SK-N-SH (cell line): ENCODE measurements around the gene CTAG1B. TPM values are rescaled to one million over a fixed set of nuclear protein-coding genes. Genes with fewer than 3 reads are reported as not detected.
"Not testable (repeated sequence)": the region's sequence is repeated elsewhere in the genome, so short reads cannot be mapped to it uniquely, and the experiment has no call there.

Experiments
- CTCF ChIA-PET: fragments of 300-600, 350-600 bp; formaldehyde crosslinking; extraction: SDS; loops from one replicate; lab custom pipeline; 2021; lab: Yijun Ruan, JAX
- POLR2A ChIA-PET: fragments of 350-600 bp; sonication (Branson Sonifier 250); formaldehyde crosslinking; extraction: SDS; loops from one replicate; lab custom pipeline; 2020; ENCODE audit warnings: antibody characterized with exemption, inconsistent platforms; lab: Yijun Ruan, JAX
- DNase-seq: peaks from one replicate; pipeline ENCODE4 v3.0.0; 2012
- H2AFZ ChIP-seq: fragments of 200-600 bp; sonication (generic); 2 replicates; pipeline ENCODE4 v1.8.1; 2016; ENCODE audit warnings: antibody characterized with exemption, mild to moderate bottlenecking, low read depth
- H3F3A ChIP-seq: fragments of 200-600 bp; sonication (generic); replicated peaks from 2 replicates; pipeline ENCODE3; 2016; ENCODE audit warnings: antibody characterized with exemption, mild to moderate bottlenecking; ENCODE audit not compliant: insufficient read depth
- H3K27ac ChIP-seq, 2 experiments: fragments of 200-500 bp in 1 of 2; fragments of 200-600 bp in 1 of 2; sonication (Bioruptor generic) in 1 of 2; sonication (generic), shearing (Covaris generic) in 1 of 2; 2 replicates each; pipeline versions ENCODE4 v1.5.1 to v1.6.1; 2014 to 2016; ENCODE audit warnings: low read depth in 2 of 2, inconsistent platforms in 1 of 2, low read length in 1 of 2, mild to moderate bottlenecking in 1 of 2, mixed read lengths in 1 of 2
- H3K27me3 ChIP-seq: fragments of 200-600 bp; sonication (generic), shearing (Covaris generic); 2 replicates; pipeline ENCODE4 v1.6.1; 2016; ENCODE audit warnings: mixed run types; ENCODE audit not compliant: insufficient read depth
- H3K36me3 ChIP-seq, 2 experiments: fragments of 200-500 bp in 1 of 2; fragments of 200-600 bp in 1 of 2; sonication (Bioruptor generic) in 1 of 2; sonication (generic) in 1 of 2; replicated peaks in 1 of 2; 2 replicates each; pipeline versions ENCODE3 to v1.5.1; 2014 to 2016; ENCODE audit warnings: low read length in 1 of 2, mild to moderate bottlenecking in 1 of 2; ENCODE audit not compliant: insufficient read depth in 2 of 2, control insufficient read depth in 1 of 2
- H3K4me1 ChIP-seq, 2 experiments: fragments of 200-500 bp in 1 of 2; fragments of 200-600 bp in 1 of 2; sonication (Bioruptor generic) in 1 of 2; sonication (generic), shearing (Covaris generic) in 1 of 2; 2 replicates each; pipeline versions ENCODE4 v1.5.1 to v1.6.1; 2014 to 2016; ENCODE audit warnings: low read depth in 1 of 2, low read length in 1 of 2, mixed run types in 1 of 2; ENCODE audit not compliant: insufficient read depth in 2 of 2, control insufficient read depth in 1 of 2
- H3K4me2 ChIP-seq: fragments of 200-600 bp; sonication (generic), shearing (Covaris generic); 2 replicates; pipeline ENCODE4 v1.6.1; 2017; ENCODE audit warnings: mixed run types
- H3K4me3 ChIP-seq, 2 experiments: fragments of 200-500 bp in 1 of 2; fragments of 200-600 bp in 1 of 2; sonication (Bioruptor generic) in 1 of 2; sonication (generic), shearing (Covaris generic) in 1 of 2; 2 replicates each; pipeline versions ENCODE4 v1.5.1 to v1.8.1; 2014 to 2016; ENCODE audit warnings: low read depth in 2 of 2, inconsistent platforms in 1 of 2, low read length in 1 of 2, mild to moderate bottlenecking in 1 of 2, mixed read lengths in 1 of 2, moderate library complexity in 1 of 2
- H3K79me2 ChIP-seq: fragments of 200-600 bp; sonication (generic); 2 replicates; pipeline ENCODE4 v1.8.1; 2017; ENCODE audit warnings: mild to moderate bottlenecking; ENCODE audit not compliant: insufficient read depth
- H3K9ac ChIP-seq: fragments of 200-600 bp; sonication (generic); 2 replicates; pipeline ENCODE4 v1.6.1; 2017; ENCODE audit warnings: mixed run types
- H3K9me2 ChIP-seq: fragments of 200-600 bp; sonication (generic); 2 replicates; pipeline ENCODE4 v1.6.1; 2017; ENCODE audit warnings: mixed run types
- H3K9me3 ChIP-seq: fragments of 200-600 bp; sonication (generic); 2 replicates; pipeline ENCODE4 v1.6.1; 2017; ENCODE audit warnings: mixed run types, mild to moderate bottlenecking, moderate library complexity
- H4K20me1 ChIP-seq: fragments of 200-600 bp; sonication (generic); 2 replicates; pipeline ENCODE4 v1.6.1; 2017; ENCODE audit warnings: mild to moderate bottlenecking, mixed run types; ENCODE audit not compliant: insufficient read depth
- WGBS: methylation state at CpG from one replicate; pipeline ENCODE4 v1.1.6; 2017; ENCODE audit warnings: low lambda C conversion rate; 5-methylcytosine and 5-hydroxymethylcytosine counted together
- polyA plus RNA-seq, 3 experiments: library from polyadenylated mRNA; depleted of rRNA; stranded (reverse); fragments of >200 nt; gene quantifications; 2 replicates each; pipeline ENCODE4 v1.2.3, GENCODE V29; 2012

CTAG1B gene
- polyA plus RNA-seq, 1 of the 3 experiments (the other 2 are of a cell fraction) = not detected

DNA sequence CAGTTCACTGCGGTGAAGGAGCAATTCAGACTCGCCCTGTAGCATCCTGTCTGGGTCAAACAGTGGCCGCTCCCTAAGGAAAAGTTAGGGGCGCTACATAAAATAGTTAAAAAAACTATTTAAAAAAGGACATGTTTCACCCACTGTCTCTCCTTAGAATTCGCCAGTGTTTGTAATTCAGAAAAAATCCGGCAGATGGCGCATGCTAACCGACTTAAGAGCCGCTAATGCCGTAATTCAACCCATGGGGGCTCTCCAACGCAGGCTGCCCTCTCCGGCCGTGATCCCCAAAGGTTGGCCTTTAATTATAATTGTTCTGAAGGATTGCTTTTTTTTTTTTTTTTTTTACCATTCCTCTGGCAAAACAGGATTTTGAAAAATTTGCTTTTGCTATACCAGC is 28.7 kb downstream of the CTAG1B start:
- 5% methylated on average over 4 of the region's 13 CpGs for WGBS
- H3K9me2 ChIP-seq, H3K9me3 ChIP-seq, H3K4me2 ChIP-seq, H3F3A ChIP-seq, CTCF ChIA-PET, H3K79me2 ChIP-seq, H3K4me1 ChIP-seq, H4K20me1 ChIP-seq, DNase-seq, H3K4me3 ChIP-seq, H3K27ac ChIP-seq, H2AFZ ChIP-seq, H3K9ac ChIP-seq, H3K36me3 ChIP-seq, POLR2A ChIA-PET: not testable (repeated sequence)
- peaks cover 19% of the 10 kb centered on the region; the same call in 1 of the 2 replicates for H3K27me3 ChIP-seq

DNA sequence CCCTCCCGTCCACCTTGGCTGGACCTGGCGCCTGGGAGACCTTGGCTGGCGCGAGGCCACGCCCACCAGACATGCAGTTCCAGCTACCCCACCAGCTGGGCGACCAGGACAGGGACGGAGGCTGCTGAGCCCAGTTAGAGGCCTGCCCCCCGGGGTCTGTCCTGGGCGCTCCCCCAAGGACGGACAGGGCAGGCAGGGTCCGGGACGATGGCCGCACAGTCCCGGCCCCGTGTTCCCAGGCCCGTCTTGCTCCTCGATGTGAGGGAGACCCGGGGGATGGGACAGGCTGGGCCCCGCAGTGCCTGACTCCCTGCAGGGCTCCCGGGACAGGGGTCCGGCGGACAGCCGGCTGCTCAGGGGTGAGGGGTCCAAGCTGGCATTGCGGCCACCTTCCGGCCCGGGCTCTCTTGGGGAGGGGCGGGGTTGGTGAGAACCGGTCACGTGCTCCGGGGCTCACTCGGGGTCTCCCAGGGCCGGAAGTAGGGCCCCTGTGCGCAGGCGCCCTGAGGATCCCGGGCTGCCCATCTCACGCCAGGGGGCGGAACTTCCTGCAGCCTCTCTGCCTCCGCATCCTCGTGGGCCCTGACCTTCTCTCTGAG is 34.4 kb downstream of the CTAG1B start, which contains the start of gene CTAG1A:
TSS of gene CTAG1A (plus strand) at position 549 of the 599 bp plus-strand sequence. CDS start 74 bp downstream, outside the sequence.
- H3K27me3 ChIP-seq, H3K4me3 ChIP-seq, H3K9me2 ChIP-seq, H3F3A ChIP-seq, H4K20me1 ChIP-seq, H3K27ac ChIP-seq, H3K79me2 ChIP-seq, H3K36me3 ChIP-seq, H3K9ac ChIP-seq, POLR2A ChIA-PET, H2AFZ ChIP-seq, DNase-seq, H3K9me3 ChIP-seq, CTCF ChIA-PET, H3K4me2 ChIP-seq, H3K4me1 ChIP-seq: not testable (repeated sequence)
- no CpG with 5 or more reads among the region's 39 CpGs for WGBS

DNA sequence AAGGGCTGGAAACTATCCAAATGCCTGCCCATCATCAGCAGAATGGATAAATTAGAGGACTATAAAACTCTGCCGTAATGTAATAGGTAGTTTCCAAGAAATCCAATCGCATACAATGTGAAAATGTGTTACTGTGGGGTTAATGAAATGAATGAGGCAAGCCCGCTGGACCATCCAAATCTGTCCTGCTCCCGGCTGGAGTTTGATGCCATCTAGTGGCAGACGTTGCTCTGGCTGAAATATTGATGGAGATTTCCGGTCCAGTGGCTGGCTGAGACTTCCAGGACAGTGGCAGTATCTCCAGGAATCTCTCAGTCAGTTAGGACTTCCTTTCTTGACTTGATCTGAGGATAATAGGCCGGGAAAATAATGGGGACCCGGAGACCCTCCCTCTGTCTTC is 36.1 kb downstream of the CTAG1B start:
- H3K4me3 ChIP-seq, H3K27ac ChIP-seq, DNase-seq, H4K20me1 ChIP-seq, POLR2A ChIA-PET, H3K36me3 ChIP-seq, H3K27me3 ChIP-seq, H3K4me2 ChIP-seq, CTCF ChIA-PET, H3F3A ChIP-seq, H3K4me1 ChIP-seq, H2AFZ ChIP-seq, H3K9me3 ChIP-seq, H3K9me2 ChIP-seq, H3K9ac ChIP-seq, H3K79me2 ChIP-seq: not testable (repeated sequence)
- no CpG with 5 or more reads among the region's 8 CpGs for WGBS

DNA sequence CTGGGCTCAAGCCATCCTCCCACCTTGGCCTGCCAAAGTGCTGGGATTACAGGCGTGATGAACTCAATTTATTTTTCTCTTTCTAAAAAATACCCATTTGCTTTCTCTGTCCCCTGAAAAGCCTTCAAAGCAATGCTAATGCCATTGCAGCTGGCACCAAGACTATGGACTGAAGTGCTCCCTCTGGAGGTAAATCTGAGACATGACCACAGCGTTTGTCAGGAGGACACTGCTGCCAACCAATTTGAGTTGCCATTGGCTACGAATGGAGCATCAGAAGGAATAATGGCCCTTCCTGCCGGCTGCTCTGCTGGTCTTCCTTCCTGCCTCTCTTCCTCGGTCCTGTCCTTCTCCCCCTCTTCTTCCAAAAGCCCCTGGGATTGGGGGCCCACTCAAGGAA is 44.0 kb downstream of the CTAG1B start:
- H4K20me1 ChIP-seq, H3K27ac ChIP-seq, H3K4me1 ChIP-seq, H3F3A ChIP-seq, H3K4me2 ChIP-seq, H3K9ac ChIP-seq, H3K36me3 ChIP-seq, POLR2A ChIA-PET, CTCF ChIA-PET, DNase-seq, H3K27me3 ChIP-seq, H2AFZ ChIP-seq, H3K79me2 ChIP-seq, H3K9me3 ChIP-seq, H3K4me3 ChIP-seq, H3K9me2 ChIP-seq: not testable (repeated sequence)
- WGBS = no CpG with 5 or more reads among the region's 5 CpGs

DNA sequence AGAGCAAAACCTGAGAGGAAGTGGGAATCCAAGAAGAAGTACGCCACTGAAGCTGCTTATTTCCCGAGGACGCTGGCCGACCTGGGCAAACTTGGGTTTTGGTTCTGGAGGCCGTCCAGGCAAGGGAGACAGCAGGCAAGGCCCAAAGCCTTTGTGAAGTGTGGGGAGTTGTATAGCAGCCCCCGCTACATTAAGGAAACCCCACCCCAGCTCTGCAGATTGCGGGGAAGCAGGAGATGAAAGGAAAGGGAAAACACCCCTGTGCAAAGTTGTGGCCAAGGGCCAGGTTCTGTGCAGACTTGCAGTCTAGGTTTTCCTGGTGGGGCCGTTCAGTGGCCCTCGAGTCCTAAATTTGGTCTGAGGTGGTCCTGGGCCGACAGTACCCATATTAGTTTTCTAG is 46.0 kb downstream of the CTAG1B start:
- H2AFZ ChIP-seq, CTCF ChIA-PET, H3K9me3 ChIP-seq, H3K4me2 ChIP-seq, H3K4me3 ChIP-seq, H3K79me2 ChIP-seq, H3K4me1 ChIP-seq, DNase-seq, H3K27ac ChIP-seq, H4K20me1 ChIP-seq, H3K36me3 ChIP-seq, H3K27me3 ChIP-seq, H3K9ac ChIP-seq, H3F3A ChIP-seq, POLR2A ChIA-PET, H3K9me2 ChIP-seq: not testable (repeated sequence)
- no CpG with 5 or more reads among the region's 10 CpGs for WGBS

DNA sequence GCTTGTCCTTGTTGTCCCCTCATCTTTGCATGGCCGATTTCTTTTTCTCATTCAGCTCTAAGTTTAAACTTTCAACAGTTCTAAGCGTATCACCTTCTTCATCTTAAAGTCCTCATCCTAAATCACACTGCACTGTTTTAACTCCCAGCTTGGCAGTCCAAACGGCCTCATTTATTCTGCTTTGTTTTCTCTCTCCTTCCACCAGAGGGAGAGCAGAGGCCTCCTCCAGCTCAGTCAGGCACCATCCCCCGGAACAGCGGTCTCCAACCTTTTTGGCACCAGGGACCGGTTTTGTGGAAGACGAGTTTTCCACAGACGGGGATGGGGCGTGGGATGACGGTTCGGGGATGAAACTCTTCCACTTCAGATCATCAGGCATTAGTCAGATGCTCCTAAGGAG is 48.7 kb downstream of the CTAG1B start:
- H4K20me1 ChIP-seq, H3K9me3 ChIP-seq, H3K4me2 ChIP-seq, H3F3A ChIP-seq, DNase-seq, H3K27ac ChIP-seq, CTCF ChIA-PET, POLR2A ChIA-PET, H3K4me1 ChIP-seq, H3K9ac ChIP-seq, H3K4me3 ChIP-seq, H2AFZ ChIP-seq, H3K36me3 ChIP-seq, H3K9me2 ChIP-seq, H3K79me2 ChIP-seq, H3K27me3 ChIP-seq: not testable (repeated sequence)
- WGBS = no CpG with 5 or more reads among the region's 11 CpGs
